Posterior vena cava (tissue), 2 donors: Measurements from ENCODE around the gene MPP3. TPM values are rescaled to one million over a fixed set of nuclear protein-coding genes. Genes with fewer than 3 reads are reported as not detected.

Experiments used
- DNase-seq: peaks from one replicate; pipeline ENCODE4 v3.0.0-alpha.2; 2020; ENCODE audit warnings: low spot score
- intact Hi-C, 2 donors: fragments of 100-400 bp; cut with DNase I; formaldehyde crosslinking; loops; one replicate each; pipeline versions ENCODE4 v1.14.1 to v1.14.2; 2022 to 2023
- total RNA-seq, 2 donors: library from RNA; stranded (reverse); fragmentation: NEBNext Ultra II Directional; extraction: Animal tissue kit (Norgen Biotek cat#: 25700); gene quantifications; one replicate each; pipeline ENCODE4 v1.2.1, GENCODE V29; 2021
- donor health status: DM: yes; HTN: yes; CAD: no.
- donor health status: DM: yes; HTN: yes; CAD: no.

The MPP3 gene
- total RNA-seq, 2 donors from 2014 or later, result 8.5 to 10.2 TPM

GRCh38 chr17:43864161-43864984 is 31.4 kb upstream of the MPP3 start:
- intact Hi-C loops, result no loop called here
- DNase-seq, result peak; percentile 53

GRCh38 chr17:43861960-43862359 is 29.0 kb upstream of the MPP3 start:
- peak; percentile 49 for DNase-seq
- intact Hi-C loops, result no loop called here

GRCh38 chr17:43860927-43861622 is 28.1 kb upstream of the MPP3 start:
- intact Hi-C loops, result no loop called here
- peak; percentile 84 for DNase-seq

- peak; percentile 71 for DNase-seq
- intact Hi-C loops, result no loop called here
These were observed 27.3 kb upstream of the MPP3 start for GRCh38 chr17:43860077-43860725.

- DNase-seq, result peak; percentile 68
- intact Hi-C loops, result loop anchor here in 1 of 2 donors (10.0 kb wide), 1 partner anchor 153 kb away; no protein-coding TSS in a partner anchor
These were observed 25.1 kb upstream of the MPP3 start for GRCh38 chr17:43857957-43858600.

- peak; percentile 56 for DNase-seq
- intact Hi-C loops, result loop anchor here in 1 of 2 donors (10.0 kb wide), 1 partner anchor 152 kb away; no protein-coding TSS in a partner anchor
These were observed 24.2 kb upstream of the MPP3 start for GRCh38 chr17:43857141-43857540.

GRCh38 chr17:43856141-43856540 is 23.2 kb upstream of the MPP3 start:
- intact Hi-C loops, result loop anchor here in 1 of 2 donors (10.0 kb wide), 1 partner anchor 151 kb away; no protein-coding TSS in a partner anchor
- DNase-seq, result peak; percentile 37

GRCh38 chr17:43855061-43855460 is 22.1 kb upstream of the MPP3 start:
- intact Hi-C loops, result loop anchor here in 1 of 2 donors (10.0 kb wide), 1 partner anchor 150 kb away; no protein-coding TSS in a partner anchor
- peak; percentile 47 for DNase-seq

- intact Hi-C loops, result loop anchor here in 1 of 2 donors (10.0 kb wide), 1 partner anchor 150 kb away; no protein-coding TSS in a partner anchor
- DNase-seq, result peak; percentile 53
These were observed 21.6 kb upstream of the MPP3 start for GRCh38 chr17:43854498-43854897.

GRCh38 chr17:43853546-43853945 is 20.6 kb upstream of the MPP3 start:
- DNase-seq, result peak; percentile 25
- intact Hi-C loops, result loop anchor here in 1 of 2 donors (10.0 kb wide), 1 partner anchor 149 kb away; no protein-coding TSS in a partner anchor

GRCh38 chr17:43852571-43852970 is 19.6 kb upstream of the MPP3 start:
- intact Hi-C loops, result loop anchor here in 1 of 2 donors (10.0 kb wide), 1 partner anchor 148 kb away; no protein-coding TSS in a partner anchor

GRCh38 chr17:43849116-43849515 is 16.2 kb upstream of the MPP3 start:
- intact Hi-C loops, result loop anchor here in 1 of 2 donors (10.0 kb wide), 1 partner anchor 154 kb away; no protein-coding TSS in a partner anchor
- DNase-seq, result peak; percentile 52

More at GRCh38 chr17:43852571-43852970, 19.6 kb upstream of the MPP3 start:
- peak; percentile 64 for DNase-seq

- peak; percentile 31 for DNase-seq
- intact Hi-C loops, result loop anchor here in 1 of 2 donors (10.0 kb wide), 1 partner anchor 154 kb away; no protein-coding TSS in a partner anchor
These were observed 15.7 kb upstream of the MPP3 start for GRCh38 chr17:43848601-43849000.

GRCh38 chr17:43846963-43847371 is 14.0 kb upstream of the MPP3 start, which contains the start of gene CD300LG:
TSS of gene CD300LG (plus strand) at chr17:43847176. CDS start at chr17:43847217, 41 bp downstream.
- peak; percentile 63 for DNase-seq
- intact Hi-C loops, result loop anchor here in 1 of 2 donors (10.0 kb wide), 1 partner anchor 152 kb away; no protein-coding TSS in a partner anchor

GRCh38 chr17:43846221-43846712 is 13.3 kb upstream of the MPP3 start:
- DNase-seq, result peak; percentile 95
- intact Hi-C loops, result loop anchor here in 1 of 2 donors (10.0 kb wide), 1 partner anchor 151 kb away; no protein-coding TSS in a partner anchor

- intact Hi-C loops, result loop anchor here in 1 of 2 donors (10.0 kb wide), 1 partner anchor 151 kb away; no protein-coding TSS in a partner anchor
- DNase-seq, result peak; percentile 32
These were observed 12.8 kb upstream of the MPP3 start for GRCh38 chr17:43845766-43846165.

GRCh38 chr17:43844241-43844640 is 11.3 kb upstream of the MPP3 start:
- DNase-seq, result peak; percentile 38
- intact Hi-C loops, result loop anchor here in 1 of 2 donors (10.0 kb wide), 1 partner anchor 149 kb away; no protein-coding TSS in a partner anchor

- DNase-seq, result peak; percentile 44
- intact Hi-C loops, result loop anchor here in 1 of 2 donors (10.0 kb wide), 1 partner anchor 148 kb away; no protein-coding TSS in a partner anchor
These were observed 10.0 kb upstream of the MPP3 start for GRCh38 chr17:43842975-43843325.
